CD14-positive monocyte (primary cell): ENCODE results near the gene ASCC2. TPM values are rescaled to one million over a fixed set of nuclear protein-coding genes. Genes with fewer than 3 reads are reported as not detected.
A peak's percentile ranks its signal among the peaks of the same experiment; 100 is the strongest.

ENCODE experiments used
- DNase-seq, 3 donors: peaks; one replicate each; pipeline ENCODE4 v3.0.0-alpha.2; 2011 to 2022
- H2AFZ ChIP-seq: 2 replicates; pipeline ENCODE4 v1.6.0; 2012; ENCODE audit warnings: mild to moderate bottlenecking, low read depth, low read length, inconsistent platforms; ENCODE audit not compliant: insufficient read depth, poor library complexity, severe bottlenecking
- H3K27ac ChIP-seq, 2 donors: 1 replicate in 1 of 2; 2 replicates in 1 of 2; pipeline ENCODE4 v1.5.1; 2012 to 2013; ENCODE audit warnings: low read length in 2 of 2, control low read depth in 1 of 2, inconsistent platforms in 1 of 2, low read depth in 1 of 2, mild to moderate bottlenecking in 1 of 2
- H3K27me3 ChIP-seq, 2 donors: one replicate each; pipeline versions ENCODE4 v1.6.0 to v1.6.1; 2011 to 2013; ENCODE audit warnings: low read length in 2 of 2; ENCODE audit not compliant: control insufficient read depth in 2 of 2, insufficient read depth in 2 of 2
- H3K36me3 ChIP-seq, 2 donors: replicated peaks in 1 of 2; 1 replicate in 1 of 2; 2 replicates in 1 of 2; pipeline versions ENCODE4 v1.5.1 to v1.6.1; 2012 to 2013; ENCODE audit warnings: low read length in 2 of 2, control low read depth in 1 of 2, inconsistent platforms in 1 of 2, mild to moderate bottlenecking in 1 of 2; ENCODE audit not compliant: insufficient read depth in 2 of 2, control insufficient read depth in 1 of 2
- H3K4me1 ChIP-seq, 2 donors: 1 replicate in 1 of 2; 2 replicates in 1 of 2; pipeline versions ENCODE4 v1.5.1 to v1.6.1; 2012 to 2013; ENCODE audit warnings: low read length in 2 of 2, control low read depth in 1 of 2, inconsistent platforms in 1 of 2, mild to moderate bottlenecking in 1 of 2, moderate library complexity in 1 of 2; ENCODE audit not compliant: insufficient read depth in 2 of 2, control insufficient read depth in 1 of 2
- H3K4me2 ChIP-seq: replicated peaks from 2 replicates; pipeline ENCODE3; 2012; ENCODE audit warnings: low read length, moderate library complexity, mild to moderate bottlenecking; ENCODE audit not compliant: poor library complexity, severe bottlenecking; ENCODE audit errors: extremely low read depth
- H3K4me3 ChIP-seq, 3 experiments: fragments of 200-600 bp in 1 of 3; sonication (generic) in 1 of 3; replicated peaks in 1 of 3; 1 replicate in 2 of 3; 2 replicates in 1 of 3; pipeline ENCODE4 v1.5.1; 2011 to 2013; ENCODE audit warnings: low read length in 3 of 3, mild to moderate bottlenecking in 3 of 3, control low read depth in 2 of 3, low read depth in 2 of 3, inconsistent platforms in 1 of 3, moderate library complexity in 1 of 3
- H3K79me2 ChIP-seq: 2 replicates; pipeline ENCODE4 v1.6.0; 2012; ENCODE audit warnings: mild to moderate bottlenecking, control low read depth, inconsistent platforms, low read length, moderate library complexity; ENCODE audit not compliant: insufficient read depth
- H3K9ac ChIP-seq: 2 replicates; pipeline ENCODE4 v1.6.0; 2017; ENCODE audit warnings: low read length, mild to moderate bottlenecking; ENCODE audit not compliant: insufficient read depth, poor library complexity, severe bottlenecking
- H3K9me3 ChIP-seq, 2 donors: replicated peaks in 1 of 2; 1 replicate in 1 of 2; 2 replicates in 1 of 2; pipeline versions ENCODE4 v1.5.1 to v1.6.1; 2012 to 2013; ENCODE audit warnings: low read length in 2 of 2, control low read depth in 1 of 2; ENCODE audit not compliant: control insufficient read depth in 1 of 2, insufficient read depth in 1 of 2
- H4K20me1 ChIP-seq: 2 replicates; pipeline ENCODE4 v1.6.0; 2012; ENCODE audit warnings: mild to moderate bottlenecking, low read length, control low read depth, moderate library complexity; ENCODE audit not compliant: insufficient read depth
- H3K27ac Mint-ChIP-seq, 7 donors: one replicate each; pipeline ENCODE4 v1.8.0; 2020; ENCODE audit warnings: mild to moderate bottlenecking in 7 of 7, mixed read lengths in 7 of 7, moderate library complexity in 6 of 7, inconsistent platforms in 2 of 7
- H3K27me3 Mint-ChIP-seq, 3 donors: one replicate each; pipeline ENCODE4 v1.8.0; 2021 to 2022; ENCODE audit warnings: low read depth in 3 of 3, mild to moderate bottlenecking in 3 of 3, mixed read lengths in 3 of 3, moderate library complexity in 3 of 3, inconsistent platforms in 1 of 3
- H3K36me3 Mint-ChIP-seq, 2 donors: one replicate each; pipeline ENCODE4 v1.8.0; 2020; ENCODE audit warnings: mixed read lengths in 2 of 2, inconsistent platforms in 1 of 2, mild to moderate bottlenecking in 1 of 2
- H3K4me1 Mint-ChIP-seq: one replicate; pipeline ENCODE4 v1.8.0; 2020; ENCODE audit warnings: mild to moderate bottlenecking, mixed read lengths
- H3K4me3 Mint-ChIP-seq, 2 donors: one replicate each; pipeline ENCODE4 v1.8.0; 2020; ENCODE audit warnings: mild to moderate bottlenecking in 2 of 2, mixed read lengths in 2 of 2, moderate library complexity in 1 of 2
- H3K9me3 Mint-ChIP-seq, 7 donors: one replicate each; pipeline ENCODE4 v1.8.0; 2020 to 2022; ENCODE audit warnings: mixed read lengths in 7 of 7, mild to moderate bottlenecking in 6 of 7, moderate library complexity in 6 of 7, inconsistent platforms in 2 of 7
- CTCF ChIP-seq: fragments of 200-600 bp; IDR thresholded peaks from one replicate; pipeline ENCODE4 v1.8.0; 2022; ENCODE audit warnings: antibody characterized with exemption, mild to moderate bottlenecking
- WGBS: methylation state at CpG from one replicate; pipeline ENCODE4 v1.1.5; 2013; ENCODE audit warnings: missing lambda C conversion rate; ENCODE audit not compliant: insufficient coverage; 5-methylcytosine and 5-hydroxymethylcytosine counted together
- intact Hi-C, 2 donors: fragments of 100-400 bp; cut with micrococcal nuclease; formaldehyde crosslinking; loops; one replicate each; pipeline versions ENCODE4 v1.15.0 to v1.15.1; 2023
- polyA plus RNA-seq, 3 donors: library from polyadenylated mRNA; depleted of rRNA in 1 of 3; unstranded in 2 of 3; stranded (reverse) in 1 of 3; fragments of 300-500 nt in 2 of 3; fragments of >200 nt in 1 of 3; fragmentation: Illumina TruSeq in 2 of 3; gene quantifications; 1 replicate in 2 of 3; 2 replicates in 1 of 3; pipeline ENCODE4 v1.2.3, GENCODE V29; 2012 to 2021

Gene ASCC2
- polyA plus RNA-seq, 3 donors, result 23.8 to 77.2 (median 39.6) TPM

- Mint-ChIP-seq H3K4me3 (no peak overlapping the region), H3K27ac (no peak overlapping the region), H3K4me1 (peaks cover 20% of the 10 kb centered on the region), H3K27me3 (peaks cover 0 to 2% (median 2%) of the 10 kb centered on the region in 3 donors), H3K36me3 (peaks cover 1 to 3% of the 10 kb centered on the region in 2 donors), H3K9me3 (no peaks in the 10 kb centered on the region)
- H3K36me3 ChIP-seq, result no peaks in the 10 kb centered on the region
- peak overlapping the region in 2 of 3 experiments; percentile 30 to 95 for H3K4me3 ChIP-seq
- H3K27me3 ChIP-seq, result no peaks in the 10 kb centered on the region
- 0% methylated on average over 1 of the region's 1 CpG for WGBS
- TF ChIP-seq CTCF, result no peak
- peak overlapping the region in 1 of 2 donors; percentile 92 for H3K27ac ChIP-seq
- peaks cover 90% of the 10 kb centered on the region for H3K79me2 ChIP-seq
- peak; percentile 64 to 90 (median 88) for DNase-seq
- intact Hi-C loops, result loop anchor here (10.0 kb wide), 2 partner anchors 52 to 538 kb away; partner anchors contain the start of genes ASCC2 (in 1 of the 2) and MTFP1 (in 1 of the 2)
- H3K4me2 ChIP-seq, result peak overlapping the region; percentile 85
- no peaks in the 10 kb centered on the region for H3K9me3 ChIP-seq
- H4K20me1 ChIP-seq, result peaks cover 80% of the 10 kb centered on the region
- H3K4me1 ChIP-seq, result peaks cover 47 to 64% of the 10 kb centered on the region in 2 donors
- H3K9ac ChIP-seq, result peak overlapping the region; percentile 6
- H2AFZ ChIP-seq, result no peak overlapping the region
Observed at GRCh38 chr22:29886596-29886995, 48.5 kb upstream of the ASCC2 start.

- Histone ChIP-seq H3K79me2 (peaks cover 80% of the 10 kb centered on the region), H4K20me1 (peaks cover 71% of the 10 kb centered on the region), H3K27ac (peak overlapping the region; percentile 26 to 92), H2AFZ (no peak overlapping the region), H3K9me3 (no peaks in the 10 kb centered on the region), H3K4me1 (peaks cover 47 to 61% of the 10 kb centered on the region in 2 donors), H3K4me3 (peak overlapping the region in 2 of 3 experiments; percentile 30 to 95), H3K9ac (peak overlapping the region; percentile 0), H3K36me3 (no peaks in the 10 kb centered on the region), H3K27me3 (no peaks in the 10 kb centered on the region), H3K4me2 (peak overlapping the region; percentile 85)
- Mint-ChIP-seq H3K4me3 (no peak overlapping the region), H3K36me3 (peaks cover 1 to 3% of the 10 kb centered on the region in 2 donors), H3K27ac (no peak overlapping the region), H3K9me3 (no peaks in the 10 kb centered on the region), H3K27me3 (peaks cover 0 to 3% (median 2%) of the 10 kb centered on the region in 3 donors), H3K4me1 (peaks cover 13% of the 10 kb centered on the region)
- no peak for DNase-seq
- no peak for TF ChIP-seq CTCF
- 59% methylated on average over 4 of the region's 4 CpGs for WGBS
- intact Hi-C loops, result loop anchor here (2.0 to 10.0 kb wide), 3 partner anchors 15 to 539 kb away; partner anchors contain the start of genes ASCC2 (in 1 of the 2) and MTFP1 (in 1 of the 2)
Observed at GRCh38 chr22:29885610-29886009, 47.5 kb upstream of the ASCC2 start.
